ENCODE results near the gene KCTD5.

KCTD5 gene

GRCh38 chr16:2708955-2709587, 26.7 kb downstream of the KCTD5 start:
- DNase-seq (ENCODE audit: extremely low read depth in 1 of 2, low read depth in 1 of 2) = no peak

GRCh38 chr16:2709588-2709984, 27.3 kb downstream of the KCTD5 start:
- no peak for DNase-seq (ENCODE audit: extremely low read depth in 1 of 2, low read depth in 1 of 2)

- DNase-seq (ENCODE audit: extremely low read depth in 1 of 2, low read depth in 1 of 2) = no peak
These were observed 27.8 kb downstream of the KCTD5 start for GRCh38 chr16:2710021-2710710.

GRCh38 chr16:2710711-2711231, 28.4 kb downstream of the KCTD5 start:
- DNase-seq (ENCODE audit: extremely low read depth in 1 of 2, low read depth in 1 of 2) = no peak

- DNase-seq (ENCODE audit: extremely low read depth in 1 of 2, low read depth in 1 of 2) = no peak
These were observed 29.2 kb downstream of the KCTD5 start for GRCh38 chr16:2711370-2712062.

GRCh38 chr16:2712063-2712441, 29.7 kb downstream of the KCTD5 start:
- DNase-seq (ENCODE audit: extremely low read depth in 1 of 2, low read depth in 1 of 2) = no peak

- DNase-seq (ENCODE audit: extremely low read depth in 1 of 2, low read depth in 1 of 2) = no peak
These were observed 30.2 kb downstream of the KCTD5 start for GRCh38 chr16:2712546-2712945.

GRCh38 chr16:2713523-2713922, 31.2 kb downstream of the KCTD5 start:
- DNase-seq (ENCODE audit: extremely low read depth in 1 of 2, low read depth in 1 of 2) = no peak

GRCh38 chr16:2713985-2714774, 31.9 kb downstream of the KCTD5 start:
- no peak for DNase-seq (ENCODE audit: extremely low read depth in 1 of 2, low read depth in 1 of 2)

GRCh38 chr16:2715064-2715463, 32.7 kb downstream of the KCTD5 start:
- DNase-seq (ENCODE audit: extremely low read depth in 1 of 2, low read depth in 1 of 2) = no peak

GRCh38 chr16:2715519-2715918, 33.2 kb downstream of the KCTD5 start:
- DNase-seq (ENCODE audit: extremely low read depth in 1 of 2, low read depth in 1 of 2) = peak; percentile 61 to 76

GRCh38 chr16:2715966-2716885, 33.9 kb downstream of the KCTD5 start:
- no peak for DNase-seq (ENCODE audit: extremely low read depth in 1 of 2, low read depth in 1 of 2)

GRCh38 chr16:2716948-2717347, 34.6 kb downstream of the KCTD5 start:
- DNase-seq (ENCODE audit: extremely low read depth in 1 of 2, low read depth in 1 of 2) = no peak

- no peak for DNase-seq (ENCODE audit: extremely low read depth in 1 of 2, low read depth in 1 of 2)
These were observed 35.3 kb downstream of the KCTD5 start for GRCh38 chr16:2717383-2718263.

GRCh38 chr16:2719328-2720063, 37.2 kb downstream of the KCTD5 start:
- no peak for DNase-seq (ENCODE audit: extremely low read depth in 1 of 2, low read depth in 1 of 2)

GRCh38 chr16:2720064-2720457, 37.7 kb downstream of the KCTD5 start, which contains the start of gene PRSS27:
TSS of gene PRSS27 (minus strand) at chr16:2720224. CDS start at chr16:2720160, 64 bp downstream.
- no peak for DNase-seq (ENCODE audit: extremely low read depth in 1 of 2, low read depth in 1 of 2)

- DNase-seq (ENCODE audit: extremely low read depth in 1 of 2, low read depth in 1 of 2) = peak; percentile 61 to 68
These were observed 38.7 kb downstream of the KCTD5 start for GRCh38 chr16:2720719-2721633.

Measured in activated CD8-positive, alpha-beta memory T cell treated with anti-CD3 and anti-CD28 coated beads for 1 hour (primary cell).